Ovary (tissue), 9 donors: ENCODE measurements around the gene MEIS1. TPM values are rescaled to one million over a fixed set of nuclear protein-coding genes. Genes with fewer than 3 reads are reported as not detected.

Experiments used
- DNase-seq, 5 donors: peaks; one replicate each; pipeline ENCODE4 v3.0.0-alpha.2; 2019 to 2020
- H3K27ac ChIP-seq, 2 donors: fragments of 200-600 bp; one replicate each; pipeline versions ENCODE4 v1.5.1 to v1.8.0; 2019 to 2022
- H3K27me3 ChIP-seq: fragments of 200-600 bp; one replicate; pipeline ENCODE4 v1.8.0; 2022
- H3K36me3 ChIP-seq: fragments of 200-600 bp; sonication (generic); one replicate; pipeline ENCODE4 v1.5.1; 2019
- H3K4me1 ChIP-seq: one replicate; pipeline ENCODE4 v1.8.1; 2013; ENCODE audit warnings: mild to moderate bottlenecking, moderate library complexity; ENCODE audit not compliant: insufficient read depth
- H3K4me3 ChIP-seq: fragments of 200-600 bp; sonication (generic); one replicate; pipeline ENCODE4 v1.5.1; 2017
- H3K9me3 ChIP-seq, 2 donors: fragments of 200-600 bp in 1 of 2; sonication (generic) in 1 of 2; one replicate each; pipeline versions ENCODE4 v1.5.1 to v1.8.1; 2013 to 2019; ENCODE audit warnings: mild to moderate bottlenecking in 1 of 2, moderate library complexity in 1 of 2
- EP300 ChIP-seq: sonication (generic); formaldehyde crosslinking; IDR thresholded peaks from one replicate; pipeline ENCODE4 v1.6.1; 2017; ENCODE audit warnings: antibody characterized with exemption
- POLR2A ChIP-seq: fragments of 450-650 bp; IDR thresholded peaks from one replicate; pipeline ENCODE4 v1.6.1; 2017; ENCODE audit warnings: antibody characterized with exemption, mild to moderate bottlenecking, moderate library complexity
- WGBS, 3 donors: extraction: QIAGEN DNeasy Blood & Tissue Kit in 1 of 3; methylation state at CpG; one replicate each; pipeline versions ENCODE4 v1.1.5 to v1.1.7; 2013 to 2017; 5-methylcytosine and 5-hydroxymethylcytosine counted together
- intact Hi-C, 4 donors: fragments of 100-400 bp; cut with DNase I; formaldehyde crosslinking; loops; one replicate each; pipeline versions ENCODE4 v1.11.0 to v1.15.1; 2022 to 2023
- polyA plus RNA-seq, 2 donors: library from polyadenylated mRNA; stranded (reverse); fragments of 200-250 nt in 1 of 2; fragments of 350-450 nt in 1 of 2; fragmentation: Illumina TruSeq in 1 of 2; extraction: RNeasy Lipid Tissue Mini Kit (QIAGEN cat#74804) in 1 of 2; gene quantifications; one replicate each; pipeline ENCODE4 v1.2.3, GENCODE V29; 2013 to 2014
- total RNA-seq, 7 donors: library from RNA; depleted of rRNA in 2 of 7; stranded (reverse); fragments of >200 nt in 2 of 7; fragmentation: NEBNext Ultra II Directional in 3 of 7; extraction: Animal tissue kit (Norgen Biotek cat#: 25700) in 3 of 7; gene quantifications; one replicate each; pipeline versions ENCODE4 v1.1.0 to v1.2.4, GENCODE V29; 2016 to 2023
- TF ChIP-seq, protein P1 (sequence below), 3 donors: fragments of 450-650 bp in 2 of 3; fragments of 200-600 bp in 1 of 3; IDR thresholded peaks; one replicate each; pipeline versions ENCODE4 v1.5.1 to v1.8.0; 2016 to 2022; ENCODE audit warnings: antibody characterized with exemption in 3 of 3, mild to moderate bottlenecking in 1 of 3
- donor health status: DM: no; HTN: no; CAD: no; lungs with moderate emphysema.
- donor health status: DM: no; HTN: no; CAD: no.
- donor health status: Bipolar disorder and iron deficiency.
- donor health status: DM: yes; HTN: yes; CAD: no.
- donor health status: DM: no; HTN: no; CAD: no.
- donor health status: DM: yes; HTN: yes; CAD: no.

The MEIS1 gene
- total and polyA plus RNA-seq, 9 donors, result 19.4 to 163 (median 80.4) TPM

DNA sequence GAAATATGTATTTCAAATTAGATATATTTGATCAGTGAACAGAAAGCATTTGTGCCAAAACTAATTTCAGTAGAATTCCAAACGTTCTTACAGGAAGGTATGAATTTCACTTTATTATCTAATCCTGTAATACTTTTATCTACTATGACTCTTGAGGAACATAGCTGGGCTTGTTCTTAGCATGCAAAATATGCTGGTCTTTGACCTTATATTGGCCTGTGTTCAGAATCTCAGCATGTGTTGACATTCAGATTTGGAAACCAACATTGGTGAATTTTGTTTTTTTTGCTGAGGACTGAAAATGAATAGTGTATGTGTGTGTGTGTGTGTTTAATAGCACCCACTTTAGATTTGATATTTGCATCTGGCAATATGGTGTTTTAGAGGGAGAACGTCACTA is 112.2 kb downstream of the MEIS1 start:
- Histone ChIP-seq H3K4me1 (peaks cover 3% of the 10 kb centered on the region), H3K4me3 (no peak overlapping the region), H3K9me3 (no peaks in the 10 kb centered on the region), H3K36me3 (no peaks in the 10 kb centered on the region), H3K27ac (no peak overlapping the region), H3K27me3 (no peaks in the 10 kb centered on the region)
- intact Hi-C loops, result loop anchor here in 1 of 4 donors (5.0 kb wide), 1 partner anchor 1070 kb away; no protein-coding TSS in a partner anchor
- no peak for TF ChIP-seq EP300
- TF ChIP-seq, protein P1, sequence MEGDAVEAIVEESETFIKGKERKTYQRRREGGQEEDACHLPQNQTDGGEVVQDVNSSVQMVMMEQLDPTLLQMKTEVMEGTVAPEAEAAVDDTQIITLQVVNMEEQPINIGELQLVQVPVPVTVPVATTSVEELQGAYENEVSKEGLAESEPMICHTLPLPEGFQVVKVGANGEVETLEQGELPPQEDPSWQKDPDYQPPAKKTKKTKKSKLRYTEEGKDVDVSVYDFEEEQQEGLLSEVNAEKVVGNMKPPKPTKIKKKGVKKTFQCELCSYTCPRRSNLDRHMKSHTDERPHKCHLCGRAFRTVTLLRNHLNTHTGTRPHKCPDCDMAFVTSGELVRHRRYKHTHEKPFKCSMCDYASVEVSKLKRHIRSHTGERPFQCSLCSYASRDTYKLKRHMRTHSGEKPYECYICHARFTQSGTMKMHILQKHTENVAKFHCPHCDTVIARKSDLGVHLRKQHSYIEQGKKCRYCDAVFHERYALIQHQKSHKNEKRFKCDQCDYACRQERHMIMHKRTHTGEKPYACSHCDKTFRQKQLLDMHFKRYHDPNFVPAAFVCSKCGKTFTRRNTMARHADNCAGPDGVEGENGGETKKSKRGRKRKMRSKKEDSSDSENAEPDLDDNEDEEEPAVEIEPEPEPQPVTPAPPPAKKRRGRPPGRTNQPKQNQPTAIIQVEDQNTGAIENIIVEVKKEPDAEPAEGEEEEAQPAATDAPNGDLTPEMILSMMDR (IDR thresholded peaks at IDR 0.05), result no peak
- no peak for TF ChIP-seq POLR2A
- no peak for DNase-seq
- WGBS, 3 donors, result 30 to 35% (median 31%) methylated on average over 2 of the region's 2 CpGs

DNA sequence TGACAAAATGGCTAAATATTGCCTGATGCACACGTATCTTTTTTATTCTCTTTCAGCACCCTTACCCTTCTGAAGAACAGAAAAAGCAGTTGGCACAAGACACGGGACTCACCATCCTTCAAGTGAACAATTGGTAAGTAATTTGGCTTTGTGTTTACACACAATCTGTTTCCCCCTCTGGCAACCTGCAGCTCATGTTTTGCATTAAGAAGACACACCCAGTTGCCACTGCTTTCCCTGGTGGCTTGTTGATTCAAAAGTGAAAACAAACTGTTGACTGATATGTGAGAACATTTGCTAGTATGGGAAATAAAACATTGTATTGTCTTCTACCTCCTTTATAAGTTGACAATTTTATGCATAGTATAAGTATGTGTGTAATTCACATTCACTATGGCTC is 113.0 kb downstream of the MEIS1 start:
- no peak overlapping the region for H3K27ac ChIP-seq
- 71 to 84% (median 79%) methylated on average over 2 of the region's 2 CpGs for WGBS, 3 donors
- DNase-seq, result no peak
- H3K4me3 ChIP-seq, result no peak overlapping the region
- H3K36me3 ChIP-seq, result no peaks in the 10 kb centered on the region
- intact Hi-C loops, result loop anchor here in 1 of 4 donors (5.0 kb wide), 1 partner anchor 1069 kb away; no protein-coding TSS in a partner anchor
- TF ChIP-seq POLR2A (no peak), EP300 (no peak)
- TF ChIP-seq, protein P1 (IDR thresholded peaks at IDR 0.05), result no peak
- H3K4me1 ChIP-seq, result peaks cover 3% of the 10 kb centered on the region
- no peaks in the 10 kb centered on the region for H3K9me3 ChIP-seq
- no peaks in the 10 kb centered on the region for H3K27me3 ChIP-seq

DNA sequence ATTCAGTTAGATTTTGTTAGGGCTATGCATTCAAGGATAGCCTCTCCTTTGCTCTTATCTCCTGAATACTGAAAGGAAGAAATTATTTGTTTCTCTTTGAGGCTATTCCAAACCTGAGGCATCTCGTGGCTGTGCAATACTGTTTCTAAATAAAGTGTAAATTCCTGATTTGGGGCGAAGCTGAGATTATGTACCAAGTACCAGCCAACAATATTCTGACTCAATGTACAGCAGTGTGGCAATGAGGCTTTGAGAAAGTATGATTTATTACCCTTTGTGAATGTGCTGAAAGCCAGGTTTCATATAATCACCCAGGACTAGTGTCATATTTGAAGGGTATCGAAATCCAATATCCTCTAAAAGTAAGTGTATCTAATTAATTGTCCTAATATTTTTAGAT is 113.5 kb downstream of the MEIS1 start:
- no peak overlapping the region for H3K4me3 ChIP-seq
- H3K27me3 ChIP-seq, result no peaks in the 10 kb centered on the region
- H3K4me1 ChIP-seq, result peaks cover 3% of the 10 kb centered on the region
- TF ChIP-seq, protein P1 (IDR thresholded peaks at IDR 0.05), result no peak
- TF ChIP-seq POLR2A (no peak), EP300 (no peak)
- intact Hi-C loops, result loop anchor here in 1 of 4 donors (5.0 kb wide), 1 partner anchor 1069 kb away; no protein-coding TSS in a partner anchor
- H3K27ac ChIP-seq, result no peak overlapping the region
- H3K36me3 ChIP-seq, result no peaks in the 10 kb centered on the region
- DNase-seq, result no peak
- WGBS, 3 donors, result 59 to 72% (median 68%) methylated on average over 3 of the region's 3 CpGs
- H3K9me3 ChIP-seq, result no peaks in the 10 kb centered on the region

DNA sequence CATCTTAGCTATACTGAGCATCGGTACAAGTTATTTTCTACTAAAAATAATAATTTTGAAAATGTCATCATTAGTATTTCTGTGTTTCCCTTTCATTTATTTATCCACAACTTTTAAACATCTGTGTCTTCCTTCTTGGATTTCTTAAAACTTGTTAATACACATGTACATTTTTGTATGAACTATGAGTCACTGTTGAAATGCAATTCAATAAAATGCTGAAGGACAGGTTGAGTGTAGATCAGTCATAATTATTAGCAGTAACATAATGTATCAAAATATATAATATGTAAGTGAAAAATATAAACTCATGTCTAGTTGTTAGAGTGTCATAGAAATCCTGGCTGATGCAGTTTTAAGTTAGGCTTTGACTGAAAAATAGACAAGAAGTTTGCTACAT is 115.9 kb downstream of the MEIS1 start:
- Histone ChIP-seq H3K36me3 (no peaks in the 10 kb centered on the region), H3K27me3 (no peaks in the 10 kb centered on the region), H3K4me3 (no peak overlapping the region), H3K4me1 (peaks cover 13% of the 10 kb centered on the region), H3K9me3 (no peaks in the 10 kb centered on the region), H3K27ac (no peak overlapping the region)
- WGBS, 3 donors, result 27 to 53% (median 41%) methylated on average over 1 of the region's 1 CpG
- no peak for DNase-seq
- TF ChIP-seq, protein P1 (IDR thresholded peaks at IDR 0.05), result no peak
- TF ChIP-seq EP300 (no peak), POLR2A (no peak)
- intact Hi-C loops, result no loop called here
